GM18519 (cell line): ENCODE results near the gene ENGASE.

Experiments used
- ATAC-seq: cut with Tn5 transposase; IDR thresholded peaks from one replicate; pipeline ENCODE4 v1.9.1; 2021; ENCODE audit warnings: mild to moderate bottlenecking, moderate library complexity; ENCODE audit not compliant: unreplicated experiment, low FRiP score

The ENGASE gene

DNA sequence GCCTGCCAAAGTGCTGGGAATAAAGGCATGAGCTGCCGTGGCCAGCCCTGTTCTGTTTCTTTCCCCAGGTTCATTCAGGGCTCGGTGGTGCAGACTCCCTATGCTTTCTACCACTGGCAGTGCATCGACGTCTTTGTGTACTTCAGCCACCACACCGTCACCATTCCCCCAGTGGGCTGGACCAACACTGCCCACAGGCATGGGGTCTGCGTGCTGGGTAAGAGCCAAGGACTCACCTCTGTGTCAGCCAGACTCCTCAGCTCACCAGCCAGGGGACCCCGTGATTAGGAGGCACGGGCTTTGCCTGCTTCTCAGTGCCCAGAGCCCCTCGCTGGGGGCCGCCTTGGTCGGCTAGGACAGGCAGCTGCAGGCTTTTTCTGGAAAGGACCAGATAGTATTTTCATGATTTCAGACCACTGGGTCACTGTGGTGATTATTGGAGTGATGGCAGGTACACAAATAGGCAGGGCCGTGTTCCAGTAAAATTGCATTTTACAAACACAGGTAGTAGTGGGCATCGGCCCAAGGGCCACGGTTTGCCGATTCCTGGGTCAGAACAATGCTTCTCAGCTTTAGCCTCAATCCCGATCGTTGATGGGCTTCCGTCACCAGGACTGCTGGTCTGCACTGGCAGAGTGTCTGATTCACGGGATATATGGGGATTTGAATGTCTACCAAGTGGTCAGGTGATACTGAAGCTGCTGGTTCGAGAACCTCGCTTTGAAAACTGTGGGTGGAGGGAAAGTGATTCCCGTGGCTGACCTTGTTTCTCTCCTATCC is 5.0 kb downstream of the ENGASE start:
- ATAC-seq = no peak

DNA sequence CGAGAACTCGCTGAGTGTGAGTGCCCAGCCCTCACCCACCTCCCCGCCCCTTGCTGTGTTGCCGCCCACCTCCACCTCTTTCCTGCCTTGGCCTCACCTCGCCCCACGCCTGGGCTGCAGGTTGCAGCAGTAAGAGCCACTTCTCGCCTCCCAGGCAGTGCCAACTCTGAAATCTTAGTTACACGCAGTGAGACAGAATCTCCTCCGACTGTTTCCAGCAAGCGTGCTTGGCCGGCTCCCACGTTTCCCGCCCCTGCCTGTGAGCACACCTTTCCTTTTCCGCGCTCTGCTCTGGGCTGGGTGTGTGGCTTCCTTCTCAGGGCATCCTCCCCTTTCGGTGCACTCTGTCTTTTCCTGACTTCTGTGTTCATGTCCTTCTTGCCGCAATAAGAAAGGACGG is 5.7 kb downstream of the ENGASE start:
- ATAC-seq = no peak

DNA sequence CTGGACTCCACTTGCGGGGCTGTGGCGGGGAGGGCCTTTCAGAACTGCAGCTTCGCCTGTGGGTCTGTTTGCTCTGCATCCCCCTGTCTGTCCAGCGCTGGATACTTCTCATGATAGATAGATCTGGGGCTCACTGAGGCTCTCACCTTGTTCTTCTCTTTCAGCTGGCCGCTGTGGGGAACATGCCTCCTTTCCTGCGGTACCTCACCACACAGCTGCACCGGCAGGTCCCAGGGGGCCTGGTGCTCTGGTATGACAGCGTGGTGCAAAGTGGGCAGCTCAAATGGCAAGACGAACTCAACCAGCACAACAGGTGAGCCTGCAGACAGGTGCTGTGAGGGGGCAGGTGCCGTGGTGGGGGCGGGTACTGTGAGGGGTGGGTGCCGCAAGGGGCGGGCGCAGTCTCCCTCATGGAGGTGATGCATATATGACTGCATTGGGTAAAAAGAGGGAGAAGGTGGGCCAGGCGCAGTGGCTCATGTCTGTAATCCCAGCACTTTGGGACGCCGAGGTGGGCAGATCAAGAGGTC is 6.2 kb downstream of the ENGASE start:
- ATAC-seq = no peak

DNA sequence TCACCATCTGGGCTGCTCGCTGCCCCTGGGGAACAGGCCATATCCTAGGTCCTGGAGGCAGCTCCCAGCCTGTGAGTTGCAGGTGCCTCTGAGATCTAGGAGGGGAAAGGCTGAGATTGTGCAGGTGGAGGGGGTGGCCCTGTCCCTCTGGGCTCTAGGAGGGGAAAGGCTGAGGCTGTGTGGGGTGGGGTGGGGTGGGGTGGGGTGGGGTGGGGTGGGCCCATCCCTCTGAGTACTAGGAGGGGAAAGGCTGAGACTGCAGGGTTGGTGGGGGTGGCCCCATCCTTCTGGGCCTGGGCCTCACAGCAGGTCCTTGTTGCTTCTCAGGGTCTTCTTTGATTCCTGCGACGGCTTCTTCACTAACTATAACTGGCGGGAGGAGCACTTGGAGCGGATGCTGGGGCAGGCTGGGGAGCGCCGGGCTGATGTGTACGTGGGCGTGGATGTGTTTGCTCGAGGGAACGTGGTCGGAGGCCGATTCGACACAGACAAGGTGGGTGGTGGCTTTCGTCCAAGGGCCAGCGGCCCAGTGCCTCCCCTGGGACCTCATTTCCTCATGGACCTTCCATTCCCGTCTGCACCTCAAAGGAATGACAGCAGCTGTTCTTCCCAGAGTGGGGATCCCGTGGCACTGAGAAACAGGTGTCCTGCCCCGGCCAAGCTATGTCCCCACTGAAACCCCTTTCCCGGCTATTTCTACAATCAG is 7.1 kb downstream of the ENGASE start:
- ATAC-seq = no peak

DNA sequence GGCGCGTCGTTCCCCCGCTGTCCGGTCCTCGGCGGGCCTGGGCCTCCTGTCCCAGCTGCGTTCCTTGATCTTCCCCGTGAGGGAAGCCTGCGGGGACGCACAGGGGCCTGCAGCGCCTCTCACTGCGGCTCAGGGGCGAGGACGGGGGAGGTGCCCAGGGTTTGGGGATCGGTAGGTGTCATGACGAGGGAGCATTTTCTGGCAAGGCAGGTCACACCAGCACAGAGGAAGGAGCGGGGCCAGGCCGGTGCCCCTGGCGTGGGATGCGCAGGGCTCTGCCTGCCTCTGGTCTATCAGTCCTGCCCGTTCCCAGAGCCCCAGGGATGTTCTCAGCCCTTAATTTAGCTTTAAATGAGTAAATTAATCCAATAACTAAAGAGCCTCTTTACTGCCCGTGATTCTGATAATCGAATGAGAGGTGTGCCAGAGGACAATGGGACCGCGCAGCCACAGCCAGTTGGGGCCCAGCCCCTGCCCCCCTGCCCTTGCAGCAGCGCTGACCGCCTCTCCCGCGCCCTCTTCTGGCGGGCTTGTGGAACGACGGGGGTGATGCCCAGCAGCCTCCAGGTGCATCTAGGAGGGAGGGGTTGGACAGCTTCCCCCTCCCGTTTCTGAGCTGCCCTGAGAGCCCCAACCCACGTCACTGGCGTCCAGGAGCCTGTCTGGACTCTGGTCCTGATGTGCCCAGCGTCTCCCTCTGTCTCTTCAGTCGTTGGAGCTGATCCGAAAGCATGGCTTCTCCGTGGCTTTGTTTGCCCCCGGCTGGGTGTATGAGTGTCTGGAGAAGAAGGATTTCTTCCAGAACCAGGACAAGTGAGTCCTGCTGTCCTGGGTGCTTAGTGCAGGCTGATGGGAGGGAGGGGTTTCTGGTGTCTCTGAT is 7.9 kb downstream of the ENGASE start:
- ATAC-seq = no peak

DNA sequence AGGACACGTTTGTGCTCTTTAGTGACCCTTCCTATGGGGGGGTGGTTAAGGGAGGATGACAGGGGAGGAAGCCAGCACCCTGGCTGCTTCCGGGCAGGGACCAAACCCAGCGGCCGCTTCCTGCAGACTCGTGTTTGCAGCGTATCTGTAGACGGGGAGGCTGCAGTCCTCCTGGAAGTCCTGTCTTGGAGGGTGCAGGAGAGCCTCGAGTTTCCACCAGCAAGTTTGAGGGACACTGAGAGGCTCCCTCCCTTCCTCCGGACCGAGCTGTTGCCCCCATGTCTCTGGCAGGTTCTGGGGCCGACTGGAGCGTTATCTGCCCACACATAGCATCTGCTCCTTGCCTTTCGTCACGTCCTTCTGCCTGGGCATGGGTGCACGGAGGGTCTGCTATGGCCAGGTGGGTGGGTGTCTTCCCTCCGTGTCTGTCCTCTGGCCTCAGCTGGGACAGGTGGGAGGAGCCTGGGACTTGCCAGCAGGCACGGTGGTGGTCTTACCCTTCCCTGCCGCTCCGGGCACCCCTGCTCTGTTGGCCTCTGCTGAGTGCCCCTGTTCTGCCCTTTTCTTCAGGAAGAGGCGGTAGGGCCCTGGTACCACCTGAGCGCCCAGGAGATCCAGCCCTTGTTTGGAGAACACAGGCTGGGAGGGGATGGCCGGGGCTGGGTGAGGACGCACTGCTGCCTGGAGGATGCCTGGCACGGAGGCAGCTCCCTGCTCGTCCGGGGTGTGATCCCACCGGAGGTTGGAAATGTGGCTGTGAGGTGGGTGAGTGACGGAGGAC is 8.8 kb downstream of the ENGASE start:
- no peak for ATAC-seq

DNA sequence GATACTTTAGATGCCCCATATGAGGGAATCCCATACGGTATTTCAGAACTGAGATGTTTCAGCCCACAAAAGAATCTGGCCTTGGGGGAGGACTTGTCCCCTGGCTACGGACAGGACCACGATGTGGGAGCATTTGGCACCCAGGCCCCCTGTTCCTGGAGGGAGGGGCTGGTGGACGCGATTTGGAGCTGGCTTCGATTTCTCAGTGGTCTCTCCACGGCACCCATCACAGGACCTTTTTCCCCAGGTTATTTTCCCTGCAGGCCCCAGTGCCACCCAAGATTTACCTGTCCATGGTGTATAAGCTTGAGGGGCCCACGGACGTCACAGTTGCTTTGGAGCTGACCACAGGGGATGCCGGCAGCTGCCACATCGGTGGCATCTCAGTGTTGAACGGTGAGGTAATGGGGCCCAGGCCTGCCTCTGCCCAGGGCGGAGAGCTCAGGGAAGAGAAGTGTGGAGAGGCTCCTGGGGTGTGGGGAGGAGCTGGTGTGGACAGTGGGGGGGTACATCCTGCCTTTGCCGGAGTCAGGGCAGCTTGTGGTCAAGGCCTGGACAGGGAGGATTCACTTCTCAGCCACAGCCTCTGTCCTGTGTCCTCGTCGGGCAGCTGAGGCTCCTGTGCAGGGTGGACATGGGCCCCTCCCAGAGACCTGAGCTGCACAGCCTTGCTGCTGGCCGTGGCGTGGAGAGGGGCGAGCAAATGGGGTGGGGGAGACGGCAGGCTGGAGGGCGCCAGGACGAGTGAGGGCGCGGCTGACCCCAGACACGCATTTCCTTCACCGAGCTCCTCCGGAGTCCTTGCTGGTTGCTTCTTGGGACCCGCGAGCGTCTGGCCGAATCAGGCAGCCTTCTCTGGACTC is 9.9 kb downstream of the ENGASE start:
- no peak for ATAC-seq

DNA sequence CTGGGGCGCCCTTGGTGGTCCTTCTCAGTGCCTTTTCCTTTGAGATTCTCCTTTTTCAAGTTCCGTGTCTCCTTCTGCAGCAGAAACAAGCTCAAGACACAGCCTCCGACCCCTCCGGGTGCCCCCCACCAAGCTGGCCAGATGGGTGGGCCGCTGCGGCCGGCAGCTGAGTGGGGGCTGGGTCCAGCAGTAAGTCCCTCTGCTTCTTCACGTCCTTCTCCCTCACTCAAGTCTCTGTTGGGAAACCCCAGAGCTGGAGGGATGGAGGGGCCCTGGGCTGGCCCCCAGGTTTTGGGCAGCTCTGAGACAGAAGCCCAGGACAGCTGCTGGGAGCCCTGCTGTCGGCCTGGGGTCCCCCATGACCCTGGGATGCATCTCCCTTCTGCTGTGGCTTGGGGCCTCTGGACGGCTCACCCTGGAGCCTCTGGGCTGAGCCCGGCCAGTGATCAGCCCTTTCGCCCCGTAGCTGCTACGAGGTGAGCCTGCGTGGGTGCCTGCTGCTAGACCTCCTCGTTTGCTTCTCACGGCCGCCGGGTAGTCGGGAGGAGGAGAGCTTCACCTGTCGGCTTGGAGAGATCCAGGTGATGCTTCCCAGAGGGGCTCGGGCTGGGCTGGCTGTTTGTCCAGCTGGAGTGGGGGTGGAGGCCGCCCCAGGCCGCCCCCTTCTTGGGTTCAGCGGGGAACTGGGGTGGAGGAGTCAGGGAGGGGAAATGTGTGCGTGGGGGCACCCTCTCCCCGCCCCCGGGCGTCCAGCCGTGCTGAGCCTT is 10.7 kb downstream of the ENGASE start:
- ATAC-seq = no peak

DNA sequence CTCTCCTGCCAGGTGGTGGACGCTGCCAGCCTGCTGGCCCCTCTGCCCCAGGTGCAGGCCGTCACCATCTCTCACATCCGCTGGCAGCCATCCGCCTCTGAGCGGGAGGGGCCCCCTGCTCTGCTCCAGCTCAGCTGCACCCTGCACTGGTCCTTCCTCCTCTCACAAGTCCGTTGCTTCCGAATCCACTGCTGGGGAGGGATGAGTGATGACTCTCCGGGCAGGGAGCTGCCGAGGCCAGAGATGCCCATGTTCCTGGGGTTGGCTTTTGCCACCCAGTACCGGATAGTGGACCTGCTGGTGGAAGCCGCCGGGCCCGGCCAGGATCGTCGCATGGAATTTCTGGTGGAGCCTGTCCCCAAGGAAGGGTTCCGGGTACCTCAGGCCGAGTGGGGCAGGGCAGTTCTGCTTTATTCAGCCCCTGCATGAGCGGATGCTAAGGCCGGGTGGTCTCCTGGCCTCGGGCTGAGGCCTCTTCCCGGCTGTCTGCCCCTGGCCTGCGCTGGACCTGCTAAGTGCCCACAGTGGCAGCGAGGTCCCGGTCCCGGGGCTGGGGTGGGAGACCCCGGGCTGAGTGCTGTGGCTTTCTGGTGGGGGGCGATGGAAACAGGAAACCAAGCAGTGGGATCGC is 11.4 kb downstream of the ENGASE start:
- no peak for ATAC-seq

DNA sequence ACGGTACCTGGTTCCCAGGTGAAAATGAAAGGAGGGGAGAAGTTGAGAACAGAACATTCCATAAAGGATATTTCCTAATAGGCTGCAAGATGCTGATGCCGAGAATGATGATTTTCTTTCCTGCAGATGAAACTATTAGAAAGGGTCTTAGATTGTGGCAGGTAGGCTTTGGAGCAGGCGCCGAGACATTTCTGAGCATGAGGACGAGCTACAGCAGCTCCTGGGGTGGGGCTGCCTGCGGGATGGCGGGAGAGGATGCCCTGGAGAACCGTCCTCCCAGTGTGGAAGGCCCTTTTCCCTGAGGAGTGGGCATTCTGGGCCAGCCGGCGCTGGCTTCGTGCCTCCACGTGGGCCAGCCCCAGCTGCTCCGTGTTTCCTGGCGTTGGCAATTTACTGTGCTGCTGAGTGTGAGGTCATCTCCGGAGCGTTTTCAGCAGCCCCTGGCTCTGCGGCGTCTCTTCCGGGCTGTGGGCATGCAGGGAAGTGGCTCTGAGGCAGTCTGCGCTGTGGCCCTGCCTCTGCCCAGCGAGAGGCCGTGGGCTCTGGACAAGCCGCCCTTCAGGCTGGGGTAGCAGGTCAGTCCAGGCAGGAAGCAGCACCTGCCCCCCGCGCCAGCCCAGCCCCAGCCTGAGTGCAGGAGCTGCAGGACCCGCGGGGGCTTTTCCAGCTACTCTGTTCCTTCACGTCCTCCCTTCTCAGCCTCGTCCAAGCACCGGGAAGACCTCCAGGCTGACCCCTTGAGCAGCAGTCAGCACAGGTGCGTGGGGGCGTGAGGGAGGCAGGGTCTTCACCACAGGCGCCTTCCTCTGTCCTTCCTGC is 12.2 kb downstream of the ENGASE start:
- ATAC-seq = no peak

DNA sequence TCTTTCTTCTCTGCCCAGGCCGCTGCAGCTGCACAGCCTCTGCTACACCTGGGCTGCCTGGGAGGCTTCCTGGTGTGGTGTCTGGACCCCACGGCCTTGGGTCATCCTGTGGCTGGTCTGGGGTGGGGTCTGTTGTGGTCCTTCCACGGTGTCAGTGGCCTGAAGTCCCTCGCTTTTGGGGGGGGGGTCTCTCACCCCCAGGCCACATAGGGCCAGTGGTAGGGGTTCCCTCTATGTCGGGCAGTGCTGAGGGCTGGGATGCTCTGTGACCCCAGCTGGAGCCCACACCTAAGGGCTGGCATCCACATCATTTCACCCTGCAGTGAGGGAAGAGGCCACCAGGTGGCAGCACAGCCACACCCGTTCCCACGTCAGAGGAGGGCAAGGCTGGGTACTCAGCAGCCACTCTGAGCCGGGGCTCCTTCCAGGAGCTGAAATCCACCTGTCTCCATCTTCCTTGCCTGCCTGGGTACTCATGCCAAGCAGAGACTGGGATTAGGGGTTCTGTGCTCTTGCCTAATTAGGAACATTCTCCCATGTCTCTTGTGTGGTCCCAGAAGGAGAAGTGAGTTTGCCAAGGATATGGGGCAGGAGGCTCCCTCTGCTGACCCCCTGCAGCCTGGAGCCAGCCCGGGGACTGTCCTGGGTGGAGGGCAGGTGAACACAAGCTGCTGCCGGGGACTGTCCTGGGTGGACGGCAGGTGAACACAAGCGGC is 13.0 kb downstream of the ENGASE start:
- no peak for ATAC-seq

DNA sequence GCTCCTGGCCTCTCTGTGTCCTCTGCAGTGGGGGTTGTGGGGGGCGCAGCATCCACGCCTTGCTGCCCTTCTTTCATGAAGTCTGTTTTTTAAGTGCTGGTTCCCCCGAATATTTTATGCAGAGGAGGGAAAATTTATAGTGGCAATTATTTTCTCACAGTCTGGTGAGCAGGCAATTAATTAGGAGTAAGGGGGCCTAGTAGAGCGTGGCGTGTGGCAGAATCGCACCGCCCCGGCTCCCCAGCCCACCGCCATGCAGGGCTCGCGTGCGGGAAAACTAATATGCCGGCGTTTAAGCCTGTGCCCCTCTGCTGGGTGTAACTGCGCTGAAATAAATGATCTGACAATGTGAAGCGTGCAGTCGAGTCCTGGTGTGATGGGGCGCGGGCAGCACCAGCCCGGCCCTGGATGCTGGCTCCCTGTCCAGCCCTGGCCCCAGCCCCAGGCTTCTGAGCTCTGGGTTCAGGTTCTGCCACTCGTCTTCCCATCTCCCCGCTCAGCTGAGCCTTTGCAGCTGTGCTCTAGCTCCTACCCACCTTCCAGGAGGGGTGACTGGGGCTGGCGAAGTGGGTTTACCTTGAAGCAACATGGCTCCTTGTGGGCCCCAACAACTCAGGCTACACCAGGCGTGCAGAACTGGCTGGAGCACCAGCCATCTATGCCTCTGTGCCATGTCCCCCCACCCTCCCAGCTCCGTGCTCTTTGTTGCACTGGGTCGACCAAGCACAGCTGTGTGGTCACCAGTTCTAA is 13.8 kb downstream of the ENGASE start:
- no peak for ATAC-seq

DNA sequence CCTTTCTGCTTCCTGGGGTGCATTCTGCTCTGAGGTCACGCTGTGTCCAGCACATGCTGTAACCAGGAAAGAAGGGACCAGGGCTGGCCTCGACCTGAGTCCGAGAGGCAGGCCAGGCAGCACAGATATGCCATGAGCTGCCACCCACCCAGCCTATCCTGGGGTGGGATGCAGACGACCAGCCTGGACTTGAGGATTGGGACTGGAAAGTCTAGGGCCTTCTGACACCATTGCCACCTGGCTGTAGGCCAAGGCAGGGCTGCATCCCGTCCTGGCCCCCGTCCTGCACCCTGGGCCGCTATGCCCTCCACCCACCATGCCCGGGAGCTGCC is 14.3 kb downstream of the ENGASE start:
- ATAC-seq = no peak

DNA sequence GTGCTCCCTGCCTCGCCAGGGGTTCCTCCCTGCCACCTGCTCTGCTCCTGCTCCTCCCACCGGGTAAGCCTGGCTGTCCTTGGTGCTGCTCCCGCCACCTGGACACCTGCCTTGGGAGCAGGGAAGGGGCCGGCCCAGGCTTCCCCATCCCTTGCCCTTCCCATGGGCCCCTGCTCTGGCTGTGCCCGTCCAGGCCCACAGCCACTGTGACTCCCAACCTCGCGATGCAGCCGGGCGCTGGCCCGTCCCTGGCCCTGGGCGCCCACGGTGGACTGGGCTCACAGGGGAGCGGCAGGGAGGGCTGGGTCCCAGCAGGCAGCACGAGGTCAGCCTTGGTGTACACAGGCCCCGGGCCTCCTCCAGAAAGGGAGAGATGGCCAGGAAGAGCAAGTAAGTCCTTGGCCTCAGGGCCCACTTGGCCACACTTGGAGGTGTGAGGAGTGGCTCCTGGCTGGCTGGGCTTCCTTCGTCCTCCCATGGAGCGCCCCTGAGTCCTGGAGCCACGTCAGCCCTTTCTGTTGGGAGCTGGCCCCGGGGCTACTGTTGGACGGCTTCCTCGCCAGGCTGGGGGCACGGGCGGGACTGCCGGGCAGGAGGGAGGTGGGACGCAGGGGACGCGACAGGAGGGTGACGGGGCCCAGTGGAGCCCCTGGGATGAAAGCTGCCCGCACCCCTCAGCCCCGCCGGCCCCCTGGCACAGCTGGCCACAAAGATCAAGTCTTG is 15.3 kb downstream of the ENGASE start:
- ATAC-seq = no peak

DNA sequence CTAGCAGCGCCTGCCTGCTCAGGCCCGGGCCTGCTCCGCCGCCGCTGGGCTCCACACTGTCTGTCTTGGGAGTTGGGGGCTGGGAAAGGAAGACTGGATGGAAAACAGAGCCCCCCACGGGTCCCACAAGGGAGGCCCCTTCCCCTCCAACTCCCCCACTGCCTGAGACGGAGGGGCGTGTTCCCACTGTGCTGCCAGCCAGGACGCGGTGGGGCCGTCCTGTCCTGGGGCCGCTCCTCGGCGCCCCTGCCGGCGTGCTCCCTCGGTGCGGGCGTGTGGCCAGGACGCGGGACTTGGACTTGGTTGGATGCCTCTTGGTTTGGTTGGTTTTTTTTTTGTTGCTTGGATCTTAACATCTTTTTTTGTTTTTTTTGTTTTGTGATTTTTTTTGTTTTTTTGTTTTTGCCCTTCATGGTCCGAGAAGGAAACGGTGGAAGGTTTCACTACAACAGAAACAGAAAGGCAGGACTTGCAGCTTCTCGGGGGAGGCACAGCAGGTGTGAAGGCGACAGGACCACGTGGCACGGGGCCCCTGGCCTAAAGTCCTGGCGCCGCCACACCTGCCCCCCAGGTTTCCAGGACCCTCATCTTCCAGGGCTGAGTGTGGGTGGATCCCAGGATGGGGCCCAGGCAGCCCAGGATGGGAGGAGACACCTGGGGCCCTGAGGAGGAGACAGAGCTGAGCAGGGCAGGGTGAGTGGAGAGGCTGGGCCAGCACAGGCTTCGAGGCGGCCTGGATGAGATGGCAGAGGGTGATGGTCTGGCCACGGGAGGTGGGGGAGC is 16.0 kb downstream of the ENGASE start:
- no peak for ATAC-seq
